LHCN-M2 (cell line): ENCODE results near the gene AMDHD2. TPM values are rescaled to one million over a fixed set of nuclear protein-coding genes. Genes with fewer than 3 reads are reported as not detected.
"Not testable (repeated sequence)": the region's sequence is repeated elsewhere in the genome, so short reads cannot be mapped to it uniquely, and the experiment has no call there.

Source experiments
- DNase-seq: peaks from one replicate; pipeline ENCODE4 v3.0.0-alpha.2; 2012; ENCODE audit warnings: low read depth
- polyA plus RNA-seq: library from polyadenylated mRNA; unstranded; fragments of >200 nt; gene quantifications from one replicate; pipeline ENCODE4 v1.2.1, GENCODE V29; 2012; ENCODE audit warnings: missing spikeins
- total RNA-seq: library from RNA; depleted of rRNA; stranded (reverse); fragments of >200 nt; gene quantifications from 2 replicates; pipeline ENCODE4 v1.2.3, GENCODE V29; 2014; rRNA removed

The AMDHD2 gene, protein sequence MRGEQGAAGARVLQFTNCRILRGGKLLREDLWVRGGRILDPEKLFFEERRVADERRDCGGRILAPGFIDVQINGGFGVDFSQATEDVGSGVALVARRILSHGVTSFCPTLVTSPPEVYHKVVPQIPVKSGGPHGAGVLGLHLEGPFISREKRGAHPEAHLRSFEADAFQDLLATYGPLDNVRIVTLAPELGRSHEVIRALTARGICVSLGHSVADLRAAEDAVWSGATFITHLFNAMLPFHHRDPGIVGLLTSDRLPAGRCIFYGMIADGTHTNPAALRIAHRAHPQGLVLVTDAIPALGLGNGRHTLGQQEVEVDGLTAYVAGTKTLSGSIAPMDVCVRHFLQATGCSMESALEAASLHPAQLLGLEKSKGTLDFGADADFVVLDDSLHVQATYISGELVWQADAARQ
- total RNA-seq, result 54.6 and 55.9 TPM in 2 replicates
- polyA plus RNA-seq, result 23.6 TPM

DNA sequence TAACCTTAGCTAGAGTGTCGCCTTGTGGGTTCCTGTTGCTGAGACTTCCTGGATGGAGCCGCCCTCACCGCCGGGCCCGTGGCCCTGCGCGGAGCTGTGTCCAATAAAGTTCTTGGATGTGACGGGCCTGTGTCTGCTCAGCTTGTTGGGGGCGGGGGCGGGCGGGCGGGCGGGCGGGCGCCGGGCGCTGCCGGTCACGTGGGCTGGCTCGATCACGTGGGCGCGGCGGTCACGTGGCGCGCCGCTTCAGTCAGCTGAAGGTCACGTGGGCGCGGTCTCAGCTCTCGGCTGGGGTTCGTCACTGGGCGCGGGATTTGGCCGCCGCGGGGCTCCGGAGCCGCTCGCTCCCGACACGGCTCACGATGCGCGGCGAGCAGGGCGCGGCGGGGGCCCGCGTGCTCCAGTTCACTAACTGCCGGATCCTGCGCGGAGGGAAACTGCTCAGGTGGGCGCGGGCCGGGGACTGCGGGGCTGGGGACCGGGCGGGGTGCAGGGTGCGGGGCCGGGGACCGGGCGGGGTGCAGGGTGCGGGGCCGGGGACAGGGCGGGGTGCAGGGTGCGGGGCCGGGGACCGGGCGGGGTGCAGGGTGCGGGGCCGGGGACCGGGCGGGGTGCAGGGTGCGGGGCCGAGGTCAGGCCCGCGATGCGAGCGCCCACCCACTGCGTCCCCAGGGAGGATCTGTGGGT lies at the start of gene AMDHD2:
TSS of gene AMDHD2 (plus strand) at position 275 of the 687 bp plus-strand sequence. CDS start at position 363, 88 bp downstream.
- DNase-seq, result peak; percentile 83

DNA sequence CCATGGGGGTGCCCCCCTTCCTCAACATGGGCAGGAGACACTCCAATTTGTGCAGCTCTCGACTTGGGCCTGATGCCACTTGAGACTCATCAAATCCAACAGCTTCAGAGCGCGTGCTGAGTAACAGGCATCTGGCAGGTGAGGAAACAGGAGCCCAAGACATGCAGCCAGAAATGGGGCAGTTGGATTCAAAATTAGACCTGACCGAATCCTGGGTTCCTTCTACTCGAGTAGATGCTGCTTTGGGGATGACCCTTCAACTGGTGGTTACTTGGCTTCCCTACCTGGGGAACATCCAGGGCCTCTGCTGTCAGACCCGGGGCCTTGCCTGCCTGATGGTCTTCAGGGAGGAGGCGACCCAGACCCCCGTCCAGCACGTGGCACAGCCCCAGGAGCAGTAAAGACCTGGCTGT lies 49.6 kb upstream of the AMDHD2 start:
- DNase-seq, result peak; percentile 37

- no peak for DNase-seq
Observed at GRCh38 chr16:2471016-2471652, 49.0 kb upstream of the AMDHD2 start, which contains the start of gene NTN3. NTN3 (plus strand) TSS chr16:2471297; CDS start chr16:2471702, 405 bp downstream.

DNA sequence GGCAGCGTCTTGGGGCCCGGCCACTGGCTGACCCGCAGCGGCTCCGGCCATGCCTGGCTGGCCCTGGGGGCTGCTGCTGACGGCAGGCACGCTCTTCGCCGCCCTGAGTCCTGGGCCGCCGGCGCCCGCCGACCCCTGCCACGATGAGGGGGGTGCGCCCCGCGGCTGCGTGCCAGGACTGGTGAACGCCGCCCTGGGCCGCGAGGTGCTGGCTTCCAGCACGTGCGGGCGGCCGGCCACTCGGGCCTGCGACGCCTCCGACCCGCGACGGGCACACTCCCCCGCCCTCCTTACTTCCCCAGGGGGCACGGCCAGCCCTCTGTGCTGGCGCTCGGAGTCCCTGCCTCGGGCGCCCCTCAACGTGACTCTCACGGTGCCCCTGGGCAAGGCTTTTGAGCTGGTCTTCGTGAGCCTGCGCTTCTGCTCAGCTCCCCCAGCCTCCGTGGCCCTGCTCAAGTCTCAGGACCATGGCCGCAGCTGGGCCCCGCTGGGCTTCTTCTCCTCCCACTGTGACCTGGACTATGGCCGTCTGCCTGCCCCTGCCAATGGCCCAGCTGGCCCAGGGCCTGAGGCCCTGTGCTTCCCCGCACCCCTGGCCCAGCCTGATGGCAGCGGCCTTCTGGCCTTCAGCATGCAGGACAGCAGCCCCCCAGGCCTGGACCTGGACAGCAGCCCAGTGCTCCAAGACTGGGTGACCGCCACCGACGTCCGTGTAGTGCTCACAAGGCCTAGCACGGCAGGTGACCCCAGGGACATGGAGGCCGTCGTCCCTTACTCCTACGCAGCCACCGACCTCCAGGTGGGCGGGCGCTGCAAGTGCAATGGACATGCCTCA lies 48.3 kb upstream of the AMDHD2 start:
- DNase-seq, result no peak

- no peak for DNase-seq
Observed at GRCh38 chr16:2472488-2472864, 47.7 kb upstream of the AMDHD2 start.

DNA sequence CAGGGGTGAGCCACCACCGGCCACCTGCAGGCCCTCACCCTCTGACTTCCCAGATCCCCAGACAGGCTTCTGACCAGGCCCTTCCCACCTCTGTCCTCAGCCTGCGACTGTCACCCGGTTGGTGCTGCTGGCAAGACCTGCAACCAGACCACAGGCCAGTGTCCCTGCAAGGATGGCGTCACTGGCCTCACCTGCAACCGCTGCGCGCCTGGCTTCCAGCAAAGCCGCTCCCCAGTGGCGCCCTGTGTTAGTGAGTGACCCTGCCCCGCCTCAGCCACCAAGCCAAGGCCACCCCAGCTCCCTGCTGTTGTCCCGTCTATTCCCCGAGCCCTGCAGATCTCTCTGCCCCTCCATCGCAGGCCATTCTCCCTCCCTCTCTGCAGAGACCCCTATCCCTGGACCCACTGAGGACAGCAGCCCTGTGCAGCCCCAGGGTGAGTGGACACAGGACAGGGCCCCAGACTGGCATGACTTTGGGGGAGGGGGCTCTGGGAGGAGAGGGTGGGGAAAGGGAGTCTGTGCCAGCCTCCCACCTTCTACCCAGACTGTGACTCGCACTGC lies 47.2 kb upstream of the AMDHD2 start:
- DNase-seq, result no peak

DNA sequence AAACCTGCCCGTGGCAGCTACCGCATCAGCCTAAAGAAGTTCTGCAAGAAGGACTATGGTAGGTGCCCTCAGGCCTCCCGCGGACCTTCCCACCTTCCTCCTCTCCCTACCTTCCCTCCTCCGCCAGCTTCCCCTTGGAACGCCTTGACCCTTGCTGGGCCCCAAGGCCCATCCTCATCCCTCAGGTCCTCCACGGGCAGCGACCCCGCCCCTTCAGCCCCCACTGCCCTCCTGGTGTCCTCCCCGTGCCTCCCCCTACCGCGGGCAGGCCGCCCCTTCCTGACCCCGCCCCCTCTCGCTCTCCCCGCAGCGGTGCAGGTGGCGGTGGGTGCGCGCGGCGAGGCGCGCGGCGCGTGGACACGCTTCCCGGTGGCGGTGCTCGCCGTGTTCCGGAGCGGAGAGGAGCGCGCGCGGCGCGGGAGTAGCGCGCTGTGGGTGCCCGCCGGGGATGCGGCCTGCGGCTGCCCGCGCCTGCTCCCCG lies 46.7 kb upstream of the AMDHD2 start:
- no peak for DNase-seq

DNA sequence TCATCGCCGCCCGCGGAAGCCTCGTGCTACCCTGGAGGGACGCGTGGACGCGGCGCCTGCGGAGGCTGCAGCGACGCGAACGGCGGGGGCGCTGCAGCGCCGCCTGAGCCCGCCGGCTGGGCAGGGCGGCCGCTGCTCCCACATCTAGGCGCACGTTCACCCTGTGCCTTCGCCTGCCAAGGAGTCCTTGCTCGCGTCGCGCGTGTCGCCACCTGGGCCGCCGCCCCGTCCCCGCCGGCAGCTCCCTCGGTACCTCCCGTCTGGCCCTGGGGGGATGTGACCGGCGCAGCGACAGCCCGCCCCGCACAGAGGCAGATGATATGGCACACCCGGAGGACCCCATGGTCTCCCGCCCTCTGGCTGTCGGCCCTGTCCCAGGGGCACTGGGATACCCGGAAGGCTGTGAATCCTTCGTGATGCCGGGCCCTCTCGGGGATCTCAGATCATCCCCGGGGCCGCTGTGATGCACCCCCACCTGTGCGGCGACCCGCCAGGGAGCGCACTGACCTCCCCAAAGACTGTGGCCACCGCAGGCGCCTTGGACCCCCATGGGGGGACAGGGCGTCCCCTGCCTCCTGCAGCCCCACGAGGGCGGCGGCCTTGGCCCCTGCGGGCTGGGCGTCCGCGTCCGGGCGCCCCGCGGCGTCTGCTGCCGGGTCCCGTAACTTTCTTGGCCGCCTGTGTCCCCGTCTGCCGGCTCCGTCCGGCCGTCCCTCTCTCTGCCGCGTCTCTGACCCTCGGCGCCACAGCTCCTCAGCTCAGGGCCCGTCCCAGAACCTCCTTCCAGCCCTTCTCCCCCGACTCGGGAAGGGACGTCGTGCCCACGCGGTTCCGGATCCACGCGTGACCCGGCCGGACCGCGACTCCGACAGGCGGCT lies 45.9 kb upstream of the AMDHD2 start:
- peak; percentile 32 for DNase-seq

- peak; percentile 78 for DNase-seq
Observed at GRCh38 chr16:2474877-2475412, 45.2 kb upstream of the AMDHD2 start, which contains the start of gene TBC1D24. TBC1D24 (plus strand) TSS chr16:2475127; CDS start chr16:2496149, 21,022 bp downstream.

- no peak for DNase-seq
Observed at GRCh38 chr16:2475413-2476344, 44.5 kb upstream of the AMDHD2 start.

DNA sequence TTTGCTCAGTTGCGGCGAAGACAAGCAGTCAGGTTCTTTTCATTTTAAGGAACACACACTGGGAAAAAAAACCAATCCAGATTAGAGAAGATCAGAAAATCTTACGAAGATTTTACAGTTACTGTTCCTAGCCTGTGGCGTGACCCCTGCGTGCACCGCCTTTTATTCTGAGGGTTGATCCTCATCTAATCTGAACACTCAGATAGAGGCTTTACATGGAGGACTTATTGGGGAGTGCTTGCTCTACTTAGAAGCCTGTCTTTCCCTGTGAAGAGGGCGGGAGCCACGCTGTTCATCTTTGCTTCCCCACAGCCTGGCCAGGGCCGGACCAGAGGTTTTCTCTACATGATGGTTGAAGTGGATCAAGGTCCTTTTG lies 43.8 kb upstream of the AMDHD2 start:
- DNase-seq, result no peak

- DNase-seq, result no peak
Observed at GRCh38 chr16:2476741-2477140, 43.4 kb upstream of the AMDHD2 start.

- DNase-seq, result no peak
Observed at GRCh38 chr16:2477327-2477726, 42.8 kb upstream of the AMDHD2 start.

DNA sequence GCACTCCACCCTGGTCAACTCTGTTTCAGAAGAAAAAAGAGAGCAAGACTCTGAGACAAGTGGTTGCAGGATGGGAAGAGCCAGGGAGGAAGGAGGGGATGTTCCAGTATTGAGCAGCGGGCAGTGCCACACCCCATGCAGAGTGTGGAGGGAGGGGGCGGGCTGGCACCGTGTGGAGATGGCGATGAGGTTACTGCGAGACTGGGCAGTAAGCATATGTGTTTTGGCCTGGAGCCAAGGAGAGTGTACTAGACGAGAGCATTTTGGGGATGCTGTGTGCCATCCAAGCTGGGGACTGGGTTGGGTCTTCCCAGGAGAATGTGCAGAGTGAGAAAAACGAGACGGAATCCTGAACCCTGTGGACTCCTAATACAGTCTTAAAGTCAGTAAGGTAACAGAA lies 41.9 kb upstream of the AMDHD2 start:
- no peak for DNase-seq

DNA sequence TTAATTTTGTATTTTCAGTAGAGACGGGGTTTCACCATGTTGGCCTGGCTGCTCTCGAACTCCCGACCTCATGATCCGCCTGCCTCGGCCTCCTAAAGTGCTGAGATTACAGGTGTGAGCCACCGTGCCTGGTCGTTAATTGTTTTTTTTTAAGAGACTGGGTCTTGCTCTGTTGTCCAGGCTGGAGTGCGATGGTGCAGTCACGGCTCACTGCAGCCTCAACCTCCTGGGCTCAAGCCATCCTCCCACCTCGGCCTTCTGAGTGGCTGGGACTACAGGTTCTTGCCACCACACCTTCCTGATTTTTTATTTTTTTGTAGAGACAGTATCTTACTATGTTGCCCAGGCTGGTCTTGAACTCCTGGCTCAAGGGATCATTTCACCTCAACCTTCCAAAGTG lies 40.2 kb upstream of the AMDHD2 start:
- DNase-seq, result not testable (repeated sequence)

DNA sequence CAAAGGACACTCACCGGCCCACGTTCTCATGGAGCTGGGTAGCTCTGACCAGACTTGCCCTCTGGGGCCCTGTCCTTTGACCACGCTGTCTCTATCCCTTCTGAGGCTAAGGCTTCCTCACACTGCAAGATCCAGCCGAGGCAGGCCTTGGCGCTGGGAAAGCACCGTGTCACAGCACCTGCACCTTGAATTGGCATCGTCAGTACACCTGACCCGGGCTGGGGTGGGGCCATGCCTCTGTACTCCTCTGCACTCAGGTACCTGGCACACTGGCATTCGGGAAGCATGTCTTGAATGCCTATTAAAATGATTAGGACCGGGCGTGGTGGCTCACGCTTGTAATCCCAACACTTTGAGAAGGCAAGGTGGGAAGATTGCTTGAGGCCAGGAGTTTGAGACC lies 39.2 kb upstream of the AMDHD2 start:
- no peak for DNase-seq

GRCh38 chr16:2481676-2482075 lies 38.5 kb upstream of the AMDHD2 start:
- DNase-seq, result no peak

- no peak for DNase-seq
Observed at GRCh38 chr16:2482249-2482648, 37.9 kb upstream of the AMDHD2 start.
